ENCODE results near the gene ZNF550. TPM values are rescaled to one million over a fixed set of nuclear protein-coding genes. Genes with fewer than 3 reads are reported as not detected.
"Not testable (repeated sequence)": the region's sequence is repeated elsewhere in the genome, so short reads cannot be mapped to it uniquely, and the experiment has no call there.

The ZNF550 gene
- total and polyA plus RNA-seq, 2 of the 13 experiments (the other 11 are each of a cell fraction or from before 2014, with no cell fraction given) = 8.6 to 9.1 TPM

- TF ChIP-seq RXRB (CRISPR knock-in tag; IDR thresholded peaks at IDR 0.05; ENCODE audit: borderline replicate concordance) (0 out of 2 replicates have a peak, but pooled peaks have one; percentile 55), HOXA5 (CRISPR knock-in tag; IDR thresholded peaks at IDR 0.05) (peak; percentile 51; the same call in 1 of the 2 replicates), ZNF280D (CRISPR knock-in tag; IDR thresholded peaks at IDR 0.05) (0 out of 2 replicates have a peak, but pooled peaks have one; percentile 33), CREM (IDR thresholded peaks at IDR 0.05) (peak; percentile 94), NR0B2 (CRISPR knock-in tag; IDR thresholded peaks at IDR 0.05) (peak; percentile 49; the same call in 1 of the 2 replicates), ISL2 (CRISPR knock-in tag; IDR thresholded peaks at IDR 0.05) (0 out of 2 replicates have a peak, but pooled peaks have one; percentile 38), CCDC6 (CRISPR knock-in tag; IDR thresholded peaks at IDR 0.05) (0 out of 2 replicates have a peak, but pooled peaks have one; percentile 15), MEIS1 (CRISPR knock-in tag; IDR thresholded peaks at IDR 0.05; ENCODE audit: borderline replicate concordance) (peak; percentile 30; the same call in 1 of the 2 replicates), ZNF501 (CRISPR knock-in tag; IDR thresholded peaks at IDR 0.05) (peak; percentile 61; the same call in 1 of the 2 replicates), SIX4 (CRISPR knock-in tag; IDR thresholded peaks at IDR 0.05) (0 out of 2 replicates have a peak, but pooled peaks have one; percentile 17), POLR2G (IDR thresholded peaks at IDR 0.05; ENCODE audit: low read depth, low read length) (peak; percentile 94), NR2F6 (CRISPR knock-in tag; IDR thresholded peaks at IDR 0.05) (0 out of 2 replicates have a peak, but pooled peaks have one; percentile 15), POLR2AphosphoS5 (IDR thresholded peaks at IDR 0.05; ENCODE audit: low read depth, low read length) (peak; percentile 88)
- not testable (repeated sequence) for TF ChIP-seq CREM (CRISPR knock-in tag; IDR thresholded peaks at IDR 0.05); NR2F6 (IDR thresholded peaks at IDR 0.05)
- TF ChIP-seq, protein P1, sequence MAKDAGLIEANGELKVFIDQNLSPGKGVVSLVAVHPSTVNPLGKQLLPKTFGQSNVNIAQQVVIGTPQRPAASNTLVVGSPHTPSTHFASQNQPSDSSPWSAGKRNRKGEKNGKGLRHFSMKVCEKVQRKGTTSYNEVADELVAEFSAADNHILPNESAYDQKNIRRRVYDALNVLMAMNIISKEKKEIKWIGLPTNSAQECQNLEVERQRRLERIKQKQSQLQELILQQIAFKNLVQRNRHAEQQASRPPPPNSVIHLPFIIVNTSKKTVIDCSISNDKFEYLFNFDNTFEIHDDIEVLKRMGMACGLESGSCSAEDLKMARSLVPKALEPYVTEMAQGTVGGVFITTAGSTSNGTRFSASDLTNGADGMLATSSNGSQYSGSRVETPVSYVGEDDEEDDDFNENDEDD (CRISPR knock-in tag; IDR thresholded peaks at IDR 0.05; ENCODE audit: borderline replicate concordance) = peak; percentile 55; the same call in 1 of the 2 replicates
- TF ChIP-seq, protein P2, sequence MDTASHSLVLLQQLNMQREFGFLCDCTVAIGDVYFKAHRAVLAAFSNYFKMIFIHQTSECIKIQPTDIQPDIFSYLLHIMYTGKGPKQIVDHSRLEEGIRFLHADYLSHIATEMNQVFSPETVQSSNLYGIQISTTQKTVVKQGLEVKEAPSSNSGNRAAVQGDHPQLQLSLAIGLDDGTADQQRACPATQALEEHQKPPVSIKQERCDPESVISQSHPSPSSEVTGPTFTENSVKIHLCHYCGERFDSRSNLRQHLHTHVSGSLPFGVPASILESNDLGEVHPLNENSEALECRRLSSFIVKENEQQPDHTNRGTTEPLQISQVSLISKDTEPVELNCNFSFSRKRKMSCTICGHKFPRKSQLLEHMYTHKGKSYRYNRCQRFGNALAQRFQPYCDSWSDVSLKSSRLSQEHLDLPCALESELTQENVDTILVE (CRISPR knock-in tag; IDR thresholded peaks at IDR 0.05) = peak; percentile 68; the same call in 1 of the 2 replicates
- TF ChIP-seq, protein P3, sequence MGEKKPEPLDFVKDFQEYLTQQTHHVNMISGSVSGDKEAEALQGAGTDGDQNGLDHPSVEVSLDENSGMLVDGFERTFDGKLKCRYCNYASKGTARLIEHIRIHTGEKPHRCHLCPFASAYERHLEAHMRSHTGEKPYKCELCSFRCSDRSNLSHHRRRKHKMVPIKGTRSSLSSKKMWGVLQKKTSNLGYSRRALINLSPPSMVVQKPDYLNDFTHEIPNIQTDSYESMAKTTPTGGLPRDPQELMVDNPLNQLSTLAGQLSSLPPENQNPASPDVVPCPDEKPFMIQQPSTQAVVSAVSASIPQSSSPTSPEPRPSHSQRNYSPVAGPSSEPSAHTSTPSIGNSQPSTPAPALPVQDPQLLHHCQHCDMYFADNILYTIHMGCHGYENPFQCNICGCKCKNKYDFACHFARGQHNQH (CRISPR knock-in tag; IDR thresholded peaks at IDR 0.05) = 0 out of 2 replicates have a peak, but pooled peaks have one; percentile 65
- TF ChIP-seq, protein P4, sequence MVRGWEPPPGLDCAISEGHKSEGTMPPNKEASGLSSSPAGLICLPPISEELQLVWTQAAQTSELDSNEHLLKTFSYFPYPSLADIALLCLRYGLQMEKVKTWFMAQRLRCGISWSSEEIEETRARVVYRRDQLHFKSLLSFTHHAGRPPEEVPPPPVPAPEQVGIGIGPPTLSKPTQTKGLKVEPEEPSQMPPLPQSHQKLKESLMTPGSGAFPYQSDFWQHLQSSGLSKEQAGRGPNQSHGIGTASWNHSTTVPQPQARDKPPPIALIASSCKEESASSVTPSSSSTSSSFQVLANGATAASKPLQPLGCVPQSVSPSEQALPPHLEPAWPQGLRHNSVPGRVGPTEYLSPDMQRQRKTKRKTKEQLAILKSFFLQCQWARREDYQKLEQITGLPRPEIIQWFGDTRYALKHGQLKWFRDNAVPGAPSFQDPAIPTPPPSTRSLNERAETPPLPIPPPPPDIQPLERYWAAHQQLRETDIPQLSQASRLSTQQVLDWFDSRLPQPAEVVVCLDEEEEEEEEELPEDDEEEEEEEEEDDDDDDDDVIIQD (CRISPR knock-in tag; IDR thresholded peaks at IDR 0.05; ENCODE audit: low read depth) = peak; percentile 34; the same call in 1 of the 2 replicates
Observed at GRCh38 chr19:57499680-57500395, 59.8 kb downstream of the ZNF550 start, which contains the start of gene ZNF773 (continued).

Measured in HepG2 (cell line).